ENCODE results near the gene PGGHG.
A peak's percentile ranks its signal among the peaks of the same experiment; 100 is the strongest.
"Not testable (repeated sequence)": the region's sequence is repeated elsewhere in the genome, so short reads cannot be mapped to it uniquely, and the experiment has no call there.

The PGGHG gene

GRCh38 chr11:327581-327923, 38.6 kb downstream of the PGGHG start:
- peaks cover 18% of the 10 kb centered on the region for H3K9me3 Mint-ChIP-seq
- no peak overlapping the region for H3K4me3 Mint-ChIP-seq

GRCh38 chr11:328012-328411, 39.1 kb downstream of the PGGHG start:
- peaks cover 26% of the 10 kb centered on the region for H3K27me3 Mint-ChIP-seq
- peaks cover 22% of the 10 kb centered on the region for H3K9me3 Mint-ChIP-seq
- H3K4me3 Mint-ChIP-seq: no peak overlapping the region
- H3K4me1 Mint-ChIP-seq (ENCODE audit: low read depth): peaks cover 39% of the 10 kb centered on the region
- intact Hi-C loops (cut with micrococcal nuclease): no loop called here
- peaks cover 10% of the 10 kb centered on the region for H3K36me3 Mint-ChIP-seq (ENCODE audit: low read depth)
- H3K27ac Mint-ChIP-seq: no peak overlapping the region

More at GRCh38 chr11:327581-327923, 38.6 kb downstream of the PGGHG start:
- peaks cover 39% of the 10 kb centered on the region for H3K4me1 Mint-ChIP-seq (ENCODE audit: low read depth)
- intact Hi-C loops (cut with micrococcal nuclease): no loop called here
- peak overlapping the region; percentile 88 for H3K27ac Mint-ChIP-seq
- peaks cover 10% of the 10 kb centered on the region for H3K36me3 Mint-ChIP-seq (ENCODE audit: low read depth)
- peaks cover 23% of the 10 kb centered on the region for H3K27me3 Mint-ChIP-seq

- H3K27ac Mint-ChIP-seq; intact Hi-C loops (cut with micrococcal nuclease); H3K4me3 Mint-ChIP-seq: not testable (repeated sequence)
- peaks cover 26% of the 10 kb centered on the region for H3K27me3 Mint-ChIP-seq
- H3K4me1 Mint-ChIP-seq (ENCODE audit: low read depth): peaks cover 39% of the 10 kb centered on the region
- H3K9me3 Mint-ChIP-seq: peaks cover 25% of the 10 kb centered on the region
- peaks cover 10% of the 10 kb centered on the region for H3K36me3 Mint-ChIP-seq (ENCODE audit: low read depth)
Measured at GRCh38 chr11:328516-329100, 39.7 kb downstream of the PGGHG start.

GRCh38 chr11:329886-330253, 40.9 kb downstream of the PGGHG start:
- intact Hi-C loops (cut with micrococcal nuclease): no loop called here
- Mint-ChIP-seq H3K27ac (no peak overlapping the region), H3K9me3 (peaks cover 25% of the 10 kb centered on the region), H3K27me3 (peaks cover 21% of the 10 kb centered on the region), H3K36me3 (ENCODE audit: low read depth) (peaks cover 10% of the 10 kb centered on the region), H3K4me1 (ENCODE audit: low read depth) (peaks cover 33% of the 10 kb centered on the region), H3K4me3 (no peak overlapping the region)

GRCh38 chr11:330307-330693, 41.4 kb downstream of the PGGHG start:
- Mint-ChIP-seq H3K4me1 (ENCODE audit: low read depth) (peaks cover 34% of the 10 kb centered on the region), H3K36me3 (ENCODE audit: low read depth) (peaks cover 10% of the 10 kb centered on the region), H3K27me3 (peaks cover 22% of the 10 kb centered on the region), H3K27ac (no peak overlapping the region), H3K9me3 (peaks cover 25% of the 10 kb centered on the region), H3K4me3 (no peak overlapping the region)
- intact Hi-C loops (cut with micrococcal nuclease): no loop called here

GRCh38 chr11:330694-331357, 41.9 kb downstream of the PGGHG start:
- Mint-ChIP-seq H3K9me3 (peaks cover 25% of the 10 kb centered on the region), H3K27me3 (peaks cover 23% of the 10 kb centered on the region), H3K4me3 (no peak overlapping the region), H3K36me3 (ENCODE audit: low read depth) (peaks cover 10% of the 10 kb centered on the region), H3K27ac (no peak overlapping the region), H3K4me1 (ENCODE audit: low read depth) (peaks cover 34% of the 10 kb centered on the region)
- intact Hi-C loops (cut with micrococcal nuclease): no loop called here

GRCh38 chr11:331358-332060, 42.6 kb downstream of the PGGHG start:
- H3K4me3 Mint-ChIP-seq: no peak overlapping the region
- peaks cover 10% of the 10 kb centered on the region for H3K36me3 Mint-ChIP-seq (ENCODE audit: low read depth)
- H3K4me1 Mint-ChIP-seq (ENCODE audit: low read depth): peaks cover 34% of the 10 kb centered on the region
- H3K27me3 Mint-ChIP-seq: peaks cover 24% of the 10 kb centered on the region
- no peak overlapping the region for H3K27ac Mint-ChIP-seq
- intact Hi-C loops (cut with micrococcal nuclease): no loop called here
- H3K9me3 Mint-ChIP-seq: peaks cover 25% of the 10 kb centered on the region

GRCh38 chr11:332651-333480, 43.9 kb downstream of the PGGHG start:
- Mint-ChIP-seq H3K27me3 (peaks cover 26% of the 10 kb centered on the region), H3K4me3 (no peak overlapping the region), H3K9me3 (peaks cover 25% of the 10 kb centered on the region), H3K36me3 (ENCODE audit: low read depth) (peaks cover 10% of the 10 kb centered on the region), H3K27ac (no peak overlapping the region), H3K4me1 (ENCODE audit: low read depth) (peaks cover 29% of the 10 kb centered on the region)
- intact Hi-C loops (cut with micrococcal nuclease): no loop called here

- H3K36me3 Mint-ChIP-seq (ENCODE audit: low read depth): peaks cover 10% of the 10 kb centered on the region
- H3K4me3 Mint-ChIP-seq; intact Hi-C loops (cut with micrococcal nuclease); H3K27ac Mint-ChIP-seq: not testable (repeated sequence)
- H3K4me1 Mint-ChIP-seq (ENCODE audit: low read depth): peaks cover 29% of the 10 kb centered on the region
- H3K9me3 Mint-ChIP-seq: peaks cover 25% of the 10 kb centered on the region
- peaks cover 26% of the 10 kb centered on the region for H3K27me3 Mint-ChIP-seq
Measured at GRCh38 chr11:333616-334263, 44.8 kb downstream of the PGGHG start.

GRCh38 chr11:334264-334994, 45.5 kb downstream of the PGGHG start:
- H3K27ac Mint-ChIP-seq: no peak overlapping the region
- peaks cover 22% of the 10 kb centered on the region for H3K4me1 Mint-ChIP-seq (ENCODE audit: low read depth)
- H3K27me3 Mint-ChIP-seq: peaks cover 25% of the 10 kb centered on the region
- peaks cover 25% of the 10 kb centered on the region for H3K9me3 Mint-ChIP-seq
- no peak overlapping the region for H3K4me3 Mint-ChIP-seq
- intact Hi-C loops (cut with micrococcal nuclease): no loop called here
- peaks cover 10% of the 10 kb centered on the region for H3K36me3 Mint-ChIP-seq (ENCODE audit: low read depth)

GRCh38 chr11:335779-336658, 47.1 kb downstream of the PGGHG start:
- Mint-ChIP-seq H3K36me3 (ENCODE audit: low read depth) (peaks cover 9% of the 10 kb centered on the region), H3K27me3 (peaks cover 20% of the 10 kb centered on the region), H3K9me3 (peaks cover 22% of the 10 kb centered on the region), H3K4me3 (no peak overlapping the region), H3K4me1 (ENCODE audit: low read depth) (peaks cover 26% of the 10 kb centered on the region), H3K27ac (peak overlapping the region; percentile 79)
- intact Hi-C loops (cut with micrococcal nuclease): no loop called here

GRCh38 chr11:336659-337198, 47.8 kb downstream of the PGGHG start:
- Mint-ChIP-seq H3K4me3 (no peak overlapping the region), H3K27ac (peak overlapping the region; percentile 40), H3K27me3 (peaks cover 19% of the 10 kb centered on the region), H3K36me3 (ENCODE audit: low read depth) (peaks cover 2% of the 10 kb centered on the region), H3K4me1 (ENCODE audit: low read depth) (peaks cover 33% of the 10 kb centered on the region), H3K9me3 (peaks cover 15% of the 10 kb centered on the region)
- intact Hi-C loops (cut with micrococcal nuclease): no loop called here
